ENCODE measurements around the gene RABEP2. TPM values are rescaled to one million over a fixed set of nuclear protein-coding genes. Genes with fewer than 3 reads are reported as not detected.

The RABEP2 gene
- total and polyA plus RNA-seq, 9 of the 15 experiments (the other 6 are each of a cell fraction or from before 2014, with no cell fraction given): 0.15 to 13.4 (median 3.5) TPM

DNA sequence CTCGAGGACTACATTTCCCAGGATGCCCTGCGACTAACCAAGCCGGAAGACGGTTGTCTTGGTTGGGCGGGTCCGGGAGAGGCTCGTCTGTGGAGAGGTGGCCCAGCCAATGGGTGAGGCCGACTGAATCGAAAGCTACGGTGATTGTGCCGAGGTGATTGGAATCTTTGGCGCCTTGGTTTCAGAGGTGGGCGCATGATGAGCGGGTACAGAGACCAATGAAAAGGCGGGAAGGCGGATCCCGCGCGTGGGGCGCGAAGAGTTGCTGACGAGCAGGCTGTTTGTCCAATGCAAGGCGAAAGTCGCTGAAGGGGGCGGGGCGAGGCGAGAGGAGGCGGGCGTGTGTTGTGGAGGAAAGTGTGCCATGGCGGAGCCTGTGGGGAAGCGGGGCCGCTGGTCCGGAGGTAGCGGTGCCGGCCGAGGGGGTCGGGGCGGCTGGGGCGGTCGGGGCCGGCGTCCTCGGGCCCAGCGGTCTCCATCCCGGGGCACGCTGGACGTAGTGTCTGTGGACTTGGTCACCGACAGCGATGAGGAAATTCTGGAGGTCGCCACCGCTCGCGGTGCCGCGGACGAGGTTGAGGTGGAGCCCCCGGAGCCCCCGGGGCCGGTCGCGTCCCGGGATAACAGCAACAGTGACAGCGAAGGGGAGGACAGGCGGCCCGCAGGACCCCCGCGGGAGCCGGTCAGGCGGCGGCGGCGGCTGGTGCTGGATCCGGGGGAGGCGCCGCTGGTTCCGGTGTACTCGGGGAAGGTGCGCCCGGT lies 25.8 kb upstream of the RABEP2 start, which contains the start of gene NFATC2IP (continued):
- TF ChIP-seq, protein P1, sequence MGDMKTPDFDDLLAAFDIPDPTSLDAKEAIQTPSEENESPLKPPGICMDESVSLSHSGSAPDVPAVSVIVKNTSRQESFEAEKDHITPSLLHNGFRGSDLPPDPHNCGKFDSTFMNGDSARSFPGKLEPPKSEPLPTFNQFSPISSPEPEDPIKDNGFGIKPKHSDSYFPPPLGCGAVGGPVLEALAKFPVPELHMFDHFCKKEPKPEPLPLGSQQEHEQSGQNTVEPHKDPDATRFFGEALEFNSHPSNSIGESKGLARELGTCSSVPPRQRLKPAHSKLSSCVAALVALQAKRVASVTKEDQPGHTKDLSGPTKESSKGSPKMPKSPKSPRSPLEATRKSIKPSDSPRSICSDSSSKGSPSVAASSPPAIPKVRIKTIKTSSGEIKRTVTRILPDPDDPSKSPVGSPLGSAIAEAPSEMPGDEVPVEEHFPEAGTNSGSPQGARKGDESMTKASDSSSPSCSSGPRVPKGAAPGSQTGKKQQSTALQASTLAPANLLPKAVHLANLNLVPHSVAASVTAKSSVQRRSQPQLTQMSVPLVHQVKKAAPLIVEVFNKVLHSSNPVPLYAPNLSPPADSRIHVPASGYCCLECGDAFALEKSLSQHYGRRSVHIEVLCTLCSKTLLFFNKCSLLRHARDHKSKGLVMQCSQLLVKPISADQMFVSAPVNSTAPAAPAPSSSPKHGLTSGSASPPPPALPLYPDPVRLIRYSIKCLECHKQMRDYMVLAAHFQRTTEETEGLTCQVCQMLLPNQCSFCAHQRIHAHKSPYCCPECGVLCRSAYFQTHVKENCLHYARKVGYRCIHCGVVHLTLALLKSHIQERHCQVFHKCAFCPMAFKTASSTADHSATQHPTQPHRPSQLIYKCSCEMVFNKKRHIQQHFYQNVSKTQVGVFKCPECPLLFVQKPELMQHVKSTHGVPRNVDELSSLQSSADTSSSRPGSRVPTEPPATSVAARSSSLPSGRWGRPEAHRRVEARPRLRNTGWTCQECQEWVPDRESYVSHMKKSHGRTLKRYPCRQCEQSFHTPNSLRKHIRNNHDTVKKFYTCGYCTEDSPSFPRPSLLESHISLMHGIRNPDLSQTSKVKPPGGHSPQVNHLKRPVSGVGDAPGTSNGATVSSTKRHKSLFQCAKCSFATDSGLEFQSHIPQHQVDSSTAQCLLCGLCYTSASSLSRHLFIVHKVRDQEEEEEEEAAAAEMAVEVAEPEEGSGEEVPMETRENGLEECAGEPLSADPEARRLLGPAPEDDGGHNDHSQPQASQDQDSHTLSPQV (IDR thresholded peaks at IDR 0.05): no peak
- TF ChIP-seq KLF10 (CRISPR knock-in tag; IDR thresholded peaks at IDR 0.05) (no peak), FIP1L1 (IDR thresholded peaks at IDR 0.05; ENCODE audit: low read depth, low read length, poor library complexity, severe bottlenecking) (no peak), TGIF2 (CRISPR knock-in tag; IDR thresholded peaks at IDR 0.05) (no peak), HSF4 (CRISPR knock-in tag; IDR thresholded peaks at IDR 0.05; ENCODE audit: borderline replicate concordance) (no peak), ADNP (tag; IDR thresholded peaks at IDR 0.05) (no peak), GATA2 (CRISPR knock-in tag; IDR thresholded peaks at IDR 0.05) (peak; percentile 94), POLR3G (IDR thresholded peaks at IDR 0.05; ENCODE audit: extremely low read depth, insufficient read length, insufficient replicate concordance) (no peak), ZNF143 (CRISPR knock-in tag; IDR thresholded peaks at IDR 0.05) (peak; percentile 95)
- TF ChIP-seq, protein P2, sequence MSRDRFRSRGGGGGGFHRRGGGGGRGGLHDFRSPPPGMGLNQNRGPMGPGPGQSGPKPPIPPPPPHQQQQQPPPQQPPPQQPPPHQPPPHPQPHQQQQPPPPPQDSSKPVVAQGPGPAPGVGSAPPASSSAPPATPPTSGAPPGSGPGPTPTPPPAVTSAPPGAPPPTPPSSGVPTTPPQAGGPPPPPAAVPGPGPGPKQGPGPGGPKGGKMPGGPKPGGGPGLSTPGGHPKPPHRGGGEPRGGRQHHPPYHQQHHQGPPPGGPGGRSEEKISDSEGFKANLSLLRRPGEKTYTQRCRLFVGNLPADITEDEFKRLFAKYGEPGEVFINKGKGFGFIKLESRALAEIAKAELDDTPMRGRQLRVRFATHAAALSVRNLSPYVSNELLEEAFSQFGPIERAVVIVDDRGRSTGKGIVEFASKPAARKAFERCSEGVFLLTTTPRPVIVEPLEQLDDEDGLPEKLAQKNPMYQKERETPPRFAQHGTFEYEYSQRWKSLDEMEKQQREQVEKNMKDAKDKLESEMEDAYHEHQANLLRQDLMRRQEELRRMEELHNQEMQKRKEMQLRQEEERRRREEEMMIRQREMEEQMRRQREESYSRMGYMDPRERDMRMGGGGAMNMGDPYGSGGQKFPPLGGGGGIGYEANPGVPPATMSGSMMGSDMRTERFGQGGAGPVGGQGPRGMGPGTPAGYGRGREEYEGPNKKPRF (IDR thresholded peaks at IDR 0.05; ENCODE audit: low read depth, low read length): no peak
- TF ChIP-seq, protein P3, sequence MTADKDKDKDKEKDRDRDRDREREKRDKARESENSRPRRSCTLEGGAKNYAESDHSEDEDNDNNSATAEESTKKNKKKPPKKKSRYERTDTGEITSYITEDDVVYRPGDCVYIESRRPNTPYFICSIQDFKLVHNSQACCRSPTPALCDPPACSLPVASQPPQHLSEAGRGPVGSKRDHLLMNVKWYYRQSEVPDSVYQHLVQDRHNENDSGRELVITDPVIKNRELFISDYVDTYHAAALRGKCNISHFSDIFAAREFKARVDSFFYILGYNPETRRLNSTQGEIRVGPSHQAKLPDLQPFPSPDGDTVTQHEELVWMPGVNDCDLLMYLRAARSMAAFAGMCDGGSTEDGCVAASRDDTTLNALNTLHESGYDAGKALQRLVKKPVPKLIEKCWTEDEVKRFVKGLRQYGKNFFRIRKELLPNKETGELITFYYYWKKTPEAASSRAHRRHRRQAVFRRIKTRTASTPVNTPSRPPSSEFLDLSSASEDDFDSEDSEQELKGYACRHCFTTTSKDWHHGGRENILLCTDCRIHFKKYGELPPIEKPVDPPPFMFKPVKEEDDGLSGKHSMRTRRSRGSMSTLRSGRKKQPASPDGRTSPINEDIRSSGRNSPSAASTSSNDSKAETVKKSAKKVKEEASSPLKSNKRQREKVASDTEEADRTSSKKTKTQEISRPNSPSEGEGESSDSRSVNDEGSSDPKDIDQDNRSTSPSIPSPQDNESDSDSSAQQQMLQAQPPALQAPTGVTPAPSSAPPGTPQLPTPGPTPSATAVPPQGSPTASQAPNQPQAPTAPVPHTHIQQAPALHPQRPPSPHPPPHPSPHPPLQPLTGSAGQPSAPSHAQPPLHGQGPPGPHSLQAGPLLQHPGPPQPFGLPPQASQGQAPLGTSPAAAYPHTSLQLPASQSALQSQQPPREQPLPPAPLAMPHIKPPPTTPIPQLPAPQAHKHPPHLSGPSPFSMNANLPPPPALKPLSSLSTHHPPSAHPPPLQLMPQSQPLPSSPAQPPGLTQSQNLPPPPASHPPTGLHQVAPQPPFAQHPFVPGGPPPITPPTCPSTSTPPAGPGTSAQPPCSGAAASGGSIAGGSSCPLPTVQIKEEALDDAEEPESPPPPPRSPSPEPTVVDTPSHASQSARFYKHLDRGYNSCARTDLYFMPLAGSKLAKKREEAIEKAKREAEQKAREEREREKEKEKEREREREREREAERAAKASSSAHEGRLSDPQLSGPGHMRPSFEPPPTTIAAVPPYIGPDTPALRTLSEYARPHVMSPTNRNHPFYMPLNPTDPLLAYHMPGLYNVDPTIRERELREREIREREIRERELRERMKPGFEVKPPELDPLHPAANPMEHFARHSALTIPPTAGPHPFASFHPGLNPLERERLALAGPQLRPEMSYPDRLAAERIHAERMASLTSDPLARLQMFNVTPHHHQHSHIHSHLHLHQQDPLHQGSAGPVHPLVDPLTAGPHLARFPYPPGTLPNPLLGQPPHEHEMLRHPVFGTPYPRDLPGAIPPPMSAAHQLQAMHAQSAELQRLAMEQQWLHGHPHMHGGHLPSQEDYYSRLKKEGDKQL (CRISPR knock-in tag; IDR thresholded peaks at IDR 0.05; ENCODE audit: borderline replicate concordance): no peak
- TF ChIP-seq, protein P4, sequence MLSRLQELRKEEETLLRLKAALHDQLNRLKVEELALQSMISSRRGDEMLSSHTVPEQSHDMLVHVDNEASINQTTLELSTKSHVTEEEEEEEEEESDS (CRISPR knock-in tag; IDR thresholded peaks at IDR 0.05): no peak
